BJ (cell line): Measurements from ENCODE around the gene TMEFF2. TPM values are rescaled to one million over a fixed set of nuclear protein-coding genes. Genes with fewer than 3 reads are reported as not detected.

ENCODE experiments used
- CTCF ChIA-PET: fragments of 350-600 bp; formaldehyde crosslinking; extraction: SDS; loops from one replicate; lab custom pipeline; 2021; ENCODE audit warnings: antibody characterized with exemption, inconsistent platforms; lab: Yijun Ruan, JAX
- POLR2A ChIA-PET: fragments of 300-600 bp; sonication (Branson Sonifier 250); formaldehyde crosslinking; extraction: SDS; loops from one replicate; lab custom pipeline; 2021; ENCODE audit warnings: antibody characterized with exemption; lab: Charles Lee
- DNase-seq: peaks from one replicate; pipeline ENCODE4 v3.0.0-alpha.2; 2011; ENCODE audit warnings: low read depth
- H3K27me3 ChIP-seq: 2 replicates; pipeline ENCODE4 v1.6.0; 2011; ENCODE audit warnings: low read length; ENCODE audit not compliant: control insufficient read depth, insufficient read depth
- H3K36me3 ChIP-seq: 2 replicates; pipeline ENCODE4 v1.5.1; 2011; ENCODE audit warnings: low read length; ENCODE audit not compliant: control insufficient read depth, insufficient read depth
- H3K4me3 ChIP-seq: 2 replicates; pipeline ENCODE4 v1.5.1; 2011; ENCODE audit warnings: low read depth, mild to moderate bottlenecking, control low read depth, low read length
- polyA plus RNA-seq: library from polyadenylated mRNA; depleted of rRNA; stranded (reverse); fragments of >200 nt; gene quantifications from 2 replicates; pipeline ENCODE4 v1.2.3, GENCODE V29; 2011
- TF ChIP-seq, protein P1 (sequence below): IDR thresholded peaks from 2 replicates; pipeline ENCODE4 v1.5.1; 2011; ENCODE audit warnings: low read depth, mild to moderate bottlenecking, control low read depth, inconsistent platforms, low read length, moderate library complexity; ENCODE audit not compliant: insufficient read depth

TMEFF2 gene
- polyA plus RNA-seq, 1 experiment: 0.33 TPM

DNA sequence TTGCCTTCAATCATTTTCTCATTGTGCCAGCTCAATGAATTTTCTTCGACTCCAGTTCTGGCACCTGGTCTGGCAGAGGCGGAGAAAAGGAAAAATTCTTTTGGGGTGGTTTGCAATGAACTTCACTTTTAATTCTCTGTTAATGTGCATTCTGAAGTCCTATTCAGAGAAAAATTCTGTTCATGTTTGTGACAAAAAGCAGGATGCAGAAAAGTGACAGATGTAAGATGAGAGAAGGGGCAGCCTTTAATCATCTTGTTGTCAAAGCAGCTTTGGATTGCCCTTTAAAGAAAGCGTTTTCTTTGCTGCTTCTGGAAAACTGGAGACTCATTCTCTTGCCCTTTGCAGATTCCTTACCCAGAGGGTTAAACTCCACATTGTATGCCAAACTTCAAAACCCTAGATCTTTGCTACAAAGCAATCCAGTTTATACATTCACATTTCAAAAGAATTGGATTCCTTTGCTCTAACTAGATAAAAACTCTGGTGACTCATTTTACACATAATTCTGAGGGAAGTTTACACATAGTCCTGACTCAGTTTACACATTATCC is 253.3 kb downstream of the TMEFF2 start:
- TF ChIP-seq, protein P1, sequence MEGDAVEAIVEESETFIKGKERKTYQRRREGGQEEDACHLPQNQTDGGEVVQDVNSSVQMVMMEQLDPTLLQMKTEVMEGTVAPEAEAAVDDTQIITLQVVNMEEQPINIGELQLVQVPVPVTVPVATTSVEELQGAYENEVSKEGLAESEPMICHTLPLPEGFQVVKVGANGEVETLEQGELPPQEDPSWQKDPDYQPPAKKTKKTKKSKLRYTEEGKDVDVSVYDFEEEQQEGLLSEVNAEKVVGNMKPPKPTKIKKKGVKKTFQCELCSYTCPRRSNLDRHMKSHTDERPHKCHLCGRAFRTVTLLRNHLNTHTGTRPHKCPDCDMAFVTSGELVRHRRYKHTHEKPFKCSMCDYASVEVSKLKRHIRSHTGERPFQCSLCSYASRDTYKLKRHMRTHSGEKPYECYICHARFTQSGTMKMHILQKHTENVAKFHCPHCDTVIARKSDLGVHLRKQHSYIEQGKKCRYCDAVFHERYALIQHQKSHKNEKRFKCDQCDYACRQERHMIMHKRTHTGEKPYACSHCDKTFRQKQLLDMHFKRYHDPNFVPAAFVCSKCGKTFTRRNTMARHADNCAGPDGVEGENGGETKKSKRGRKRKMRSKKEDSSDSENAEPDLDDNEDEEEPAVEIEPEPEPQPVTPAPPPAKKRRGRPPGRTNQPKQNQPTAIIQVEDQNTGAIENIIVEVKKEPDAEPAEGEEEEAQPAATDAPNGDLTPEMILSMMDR: no peak
- H3K4me3 ChIP-seq: no peak overlapping the region
- no peak for DNase-seq
- CTCF ChIA-PET: interaction anchor here (1.6 kb wide), 1 partner anchor 8 kb away, joined by 3 read pairs; no protein-coding TSS in a partner anchor
- H3K36me3 ChIP-seq: no peaks in the 10 kb centered on the region
- POLR2A ChIA-PET: no interaction called here
- no peaks in the 10 kb centered on the region for H3K27me3 ChIP-seq

DNA sequence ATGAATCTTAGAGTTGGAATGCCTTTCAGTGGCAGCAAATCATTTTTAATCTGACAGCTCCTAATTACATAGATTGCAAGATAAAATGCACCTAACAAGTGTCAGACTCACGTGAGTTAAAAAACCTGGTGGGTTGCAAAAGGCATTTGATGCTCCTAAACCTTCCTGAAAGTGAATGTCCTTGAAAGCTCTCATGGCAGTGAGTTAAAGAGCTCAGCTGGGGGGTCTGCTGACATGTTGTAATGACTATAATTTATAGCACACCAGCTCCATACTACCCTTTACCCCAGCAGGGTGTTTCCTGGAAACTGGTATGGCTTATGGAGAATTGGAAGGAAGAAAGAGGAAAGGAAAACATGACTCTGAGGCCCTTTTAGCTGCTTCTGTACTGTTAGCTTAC is 256.0 kb downstream of the TMEFF2 start:
- Histone ChIP-seq H3K4me3 (no peak overlapping the region), H3K36me3 (no peaks in the 10 kb centered on the region), H3K27me3 (no peaks in the 10 kb centered on the region)
- ChIA-PET POLR2A (no interaction called here), CTCF (no interaction called here)
- no peak for DNase-seq
- TF ChIP-seq, protein P1: no peak

DNA sequence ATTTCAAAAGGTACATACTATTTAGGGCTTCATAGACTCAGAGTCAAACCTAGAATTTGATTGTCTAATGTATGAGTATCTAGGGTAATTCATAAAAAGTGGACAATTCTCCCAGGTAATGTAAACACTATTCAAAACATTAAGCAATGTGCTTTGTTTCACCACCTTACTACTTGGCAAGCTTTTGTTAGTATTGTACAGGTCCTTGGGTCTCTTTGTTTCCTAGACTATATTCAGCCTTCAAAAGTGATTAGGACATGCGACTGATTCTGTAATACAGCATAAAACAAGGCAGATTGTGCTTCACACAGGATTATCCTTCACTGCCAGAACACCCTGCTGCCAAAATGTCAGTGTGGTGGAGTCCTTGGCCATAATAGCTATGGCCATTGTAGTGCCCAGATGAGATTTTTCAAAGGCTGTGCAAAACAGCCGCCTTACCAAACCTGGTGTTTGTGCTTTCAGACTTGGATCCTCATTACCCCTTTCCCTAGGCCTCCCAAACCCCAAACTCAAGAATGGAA is 257.8 kb downstream of the TMEFF2 start:
- H3K36me3 ChIP-seq: no peaks in the 10 kb centered on the region
- ChIA-PET CTCF (no interaction called here), POLR2A (no interaction called here)
- TF ChIP-seq, protein P1: no peak
- H3K27me3 ChIP-seq: no peaks in the 10 kb centered on the region
- DNase-seq: no peak
- H3K4me3 ChIP-seq: no peak overlapping the region

DNA sequence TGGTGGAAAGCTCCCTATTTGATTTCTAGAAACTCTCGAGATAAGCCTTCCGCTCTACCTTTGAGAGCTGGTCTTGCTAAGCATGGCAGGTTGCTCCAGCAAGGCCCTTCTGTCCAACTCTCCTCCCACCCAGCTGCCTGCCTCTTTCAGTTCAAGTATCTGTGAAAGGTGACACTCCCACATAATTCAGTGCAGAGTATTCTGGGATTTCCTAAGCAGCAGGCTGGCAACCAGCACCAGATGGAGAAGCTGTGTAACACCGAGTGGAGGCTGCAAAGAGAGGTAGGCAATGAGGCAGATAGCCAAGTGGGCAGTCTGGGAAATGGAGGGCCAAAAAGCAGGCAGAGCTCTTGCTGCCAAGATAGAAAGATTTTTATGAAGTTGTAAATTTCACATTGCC is 259.5 kb downstream of the TMEFF2 start:
- Histone ChIP-seq H3K4me3 (no peak overlapping the region), H3K36me3 (no peaks in the 10 kb centered on the region), H3K27me3 (no peaks in the 10 kb centered on the region)
- ChIA-PET CTCF (interaction anchor here (1.2 to 1.3 kb wide), 2 partner anchors 8 to 23 kb away, joined by 3 read pairs; no protein-coding TSS in a partner anchor), POLR2A (no interaction called here)
- TF ChIP-seq, protein P1: no peak
- DNase-seq: no peak

DNA sequence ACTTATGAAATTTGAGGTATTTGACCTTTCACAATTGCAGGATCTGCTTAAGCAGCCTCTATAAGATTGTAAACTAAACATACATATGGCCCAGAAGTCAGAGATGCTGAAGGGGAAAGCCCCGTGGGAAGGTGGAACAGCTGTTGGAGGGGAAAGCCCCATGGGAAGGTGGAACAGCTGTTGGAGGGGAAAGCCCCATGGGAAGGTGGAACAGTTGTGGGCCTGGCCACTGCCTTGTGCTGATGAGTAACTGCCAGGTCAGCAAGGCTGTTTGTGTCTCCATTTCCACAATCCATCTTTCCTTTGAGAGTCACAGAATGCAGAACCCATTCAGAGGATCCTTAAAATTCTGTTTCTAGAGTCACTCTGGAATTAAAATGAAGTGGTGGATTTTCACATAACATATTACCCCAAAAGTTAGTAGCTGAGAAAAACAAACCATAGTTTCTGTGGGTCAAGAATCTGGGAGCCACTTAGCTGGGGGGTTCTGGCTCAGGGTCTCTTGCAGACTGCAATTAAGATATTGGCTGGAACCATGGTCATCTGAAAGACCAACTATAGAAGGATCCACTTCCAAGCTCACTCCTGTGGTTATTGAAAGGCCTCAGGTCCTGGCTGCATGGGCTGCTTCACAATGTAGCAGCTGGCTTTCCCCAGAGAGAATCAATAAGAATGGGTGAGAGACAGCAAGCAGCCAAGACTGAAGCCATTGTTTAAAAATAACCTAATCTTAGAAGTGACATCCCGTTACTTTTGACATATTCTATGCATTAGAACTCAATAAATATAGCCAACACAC is 261.2 kb downstream of the TMEFF2 start:
- Histone ChIP-seq H3K4me3 (no peak overlapping the region), H3K27me3 (no peaks in the 10 kb centered on the region), H3K36me3 (no peaks in the 10 kb centered on the region)
- TF ChIP-seq, protein P1: no peak
- DNase-seq: no peak
- ChIA-PET CTCF (interaction anchor here (1.4 to 1.5 kb wide), 2 partner anchors 8 to 15 kb away, joined by 3 to 4 read pairs; no protein-coding TSS in a partner anchor), POLR2A (no interaction called here)
